Measurements from ENCODE around the gene MATCAP1. TPM values are rescaled to one million over a fixed set of nuclear protein-coding genes. Genes with fewer than 3 reads are reported as not detected.

The MATCAP1 gene
- total and polyA plus RNA-seq, 11 donors: 4.1 to 21.6 (median 11.1) TPM

- Histone ChIP-seq H3K36me3 (peaks cover 0 to 76% (median 67%) of the 10 kb centered on the region in 9 donors), H3K4me1 (peaks cover 0 to 16% (median 7%) of the 10 kb centered on the region in 12 donors), H3K9me3 (no peaks in the 10 kb centered on the region), H3K27ac (no peak overlapping the region), H3K4me3 (no peak overlapping the region), H3K27me3 (peaks cover 0 to 17% (median 0%) of the 10 kb centered on the region in 9 donors)
- 80 to 91% (median 88%) methylated on average over 6 to 7 of the region's 7 CpGs for WGBS, 4 donors
- ATAC-seq (no peak), DNase-seq (no peak)
- TF ChIP-seq CTCF (IDR thresholded peaks at IDR 0.05) (no peak), POLR2A (IDR thresholded peaks at IDR 0.05) (no peak)
- intact Hi-C loops (cut with DNase I): no loop called here
Measured at GRCh38 chr16:67146523-67147357, 37.0 kb downstream of the MATCAP1 start.

- 86 to 92% (median 89%) methylated on average over 2 of the region's 2 CpGs for WGBS, 4 donors
- intact Hi-C loops (cut with DNase I): no loop called here
Measured at GRCh38 chr16:67145746-67146145, 38.0 kb downstream of the MATCAP1 start.

GRCh38 chr16:67144943-67145342 lies 38.8 kb downstream of the MATCAP1 start:
- Histone ChIP-seq H3K27ac (no peak overlapping the region), H3K4me3 (no peak overlapping the region), H3K9me3 (no peaks in the 10 kb centered on the region), H3K27me3 (peaks cover 0 to 2% (median 0%) of the 10 kb centered on the region in 9 donors), H3K36me3 (peaks cover 0 to 94% (median 85%) of the 10 kb centered on the region in 9 donors), H3K4me1 (peaks cover 0 to 3% (median 0%) of the 10 kb centered on the region in 12 donors)
- TF ChIP-seq POLR2A (IDR thresholded peaks at IDR 0.05): no peak
- no peak for TF ChIP-seq CTCF (IDR thresholded peaks at IDR 0.05)
- ATAC-seq (no peak), DNase-seq (no peak)
- 84 to 94% (median 92%) methylated on average over 2 of the region's 2 CpGs for WGBS, 4 donors
- intact Hi-C loops (cut with DNase I): no loop called here

More at GRCh38 chr16:67145746-67146145, 38.0 kb downstream of the MATCAP1 start:
- ATAC-seq (no peak), DNase-seq (no peak)
- H3K9me3 ChIP-seq: no peaks in the 10 kb centered on the region
- TF ChIP-seq POLR2A (IDR thresholded peaks at IDR 0.05) (no peak), CTCF (IDR thresholded peaks at IDR 0.05) (no peak)
- H3K36me3 ChIP-seq: peaks cover 0 to 86% (median 77%) of the 10 kb centered on the region in 9 donors
- no peak overlapping the region for H3K4me3 ChIP-seq
- peaks cover 0 to 10% (median 0%) of the 10 kb centered on the region in 9 donors for H3K27me3 ChIP-seq
- H3K4me1 ChIP-seq: peaks cover 0 to 11% (median 0%) of the 10 kb centered on the region in 12 donors
- H3K27ac ChIP-seq: no peak overlapping the region

- Histone ChIP-seq H3K4me3 (no peak overlapping the region), H3K36me3 (peaks cover 0 to 100% (median 96%) of the 10 kb centered on the region in 9 donors), H3K27me3 (no peaks in the 10 kb centered on the region), H3K9me3 (no peaks in the 10 kb centered on the region), H3K4me1 (no peaks in the 10 kb centered on the region), H3K27ac (no peak overlapping the region)
- ATAC-seq (no peak), DNase-seq (no peak)
- TF ChIP-seq POLR2A (IDR thresholded peaks at IDR 0.05) (no peak), CTCF (IDR thresholded peaks at IDR 0.05) (no peak)
- intact Hi-C loops (cut with DNase I): no loop called here
- WGBS, 4 donors: 88 to 93% (median 93%) methylated on average over 9 of the region's 9 CpGs; no CpG with 5 or more reads in 1 of the 4 donors
Measured at GRCh38 chr16:67142342-67142741, 41.4 kb downstream of the MATCAP1 start.

Data from heart left ventricle (tissue), 16 donors.